HepG2 (cell line): ENCODE results near the gene FKBP10. TPM values are rescaled to one million over a fixed set of nuclear protein-coding genes. Genes with fewer than 3 reads are reported as not detected.

Experiments
- ATM ChIP-seq: fragments of 450-650 bp; IDR thresholded peaks from 2 replicates; pipeline ENCODE4 v1.7.1; 2017; ENCODE audit warnings: mild to moderate bottlenecking, borderline replicate concordance
- CBX2 ChIP-seq, 2 experiments: fragments of 200-600 bp in 1 of 2; sonication (generic); formaldehyde crosslinking in 1 of 2; IDR thresholded peaks; 2 replicates each; pipeline versions ENCODE4 v1.7.0 to v1.8.1; 2018 to 2022; ENCODE audit warnings: low read depth in 2 of 2, low read length in 1 of 2, mild to moderate bottlenecking in 1 of 2, missing genetic modification reagents in 1 of 2
- CCDC6 ChIP-seq: sonication (generic); formaldehyde crosslinking; IDR thresholded peaks from 2 replicates; pipeline ENCODE4 v1.8.1; 2022; ENCODE audit warnings: mild to moderate bottlenecking, missing genetic modification reagents, moderate library complexity
- EED ChIP-seq: sonication (generic); formaldehyde crosslinking; IDR thresholded peaks from 2 replicates; pipeline ENCODE4 v1.5.0; 2020; ENCODE audit warnings: mild to moderate bottlenecking, missing genetic modification reagents
- GABPB1 ChIP-seq: IDR thresholded peaks from 2 replicates; pipeline ENCODE4 v1.6.1; 2016; ENCODE audit warnings: mild to moderate bottlenecking, missing genetic modification reagents, moderate library complexity, missing compliant biosample characterization
- GZF1 ChIP-seq: sonication (generic); formaldehyde crosslinking; IDR thresholded peaks from 2 replicates; pipeline ENCODE4 v1.5.1; 2020; ENCODE audit warnings: mild to moderate bottlenecking, missing genetic modification reagents
- KDM6A ChIP-seq: IDR thresholded peaks from 2 replicates; pipeline ENCODE4 v1.6.1; 2016; ENCODE audit warnings: low read depth
- PAWR ChIP-seq: sonication (generic); formaldehyde crosslinking; IDR thresholded peaks from 2 replicates; pipeline ENCODE4 v1.4.0; 2020; ENCODE audit warnings: missing genetic modification reagents, mild to moderate bottlenecking, borderline replicate concordance
- POLR2A ChIP-seq, 2 experiments: IDR thresholded peaks; 2 replicates each; pipeline ENCODE4 v1.6.1; 2011; ENCODE audit warnings: low read depth in 2 of 2, low read length in 2 of 2, mild to moderate bottlenecking in 1 of 2, moderate library complexity in 1 of 2; ENCODE audit not compliant: insufficient read depth in 1 of 2
- PPARG ChIP-seq: conservative IDR thresholded peaks from 2 replicates; pipeline ENCODE4 v1.6.1; 2016; ENCODE audit warnings: missing biosample characterization, missing genetic modification reagents
- RFX1 ChIP-seq: fragments of 450-650 bp; IDR thresholded peaks from 2 replicates; pipeline ENCODE4 v1.6.1; 2017
- SIX1 ChIP-seq: sonication (generic); formaldehyde crosslinking; IDR thresholded peaks from 2 replicates; pipeline ENCODE4 v1.4.0; 2020; ENCODE audit warnings: missing genetic modification reagents, borderline replicate concordance
- SIX4 ChIP-seq: sonication (generic); formaldehyde crosslinking; IDR thresholded peaks from 2 replicates; pipeline ENCODE4 v1.4.0; 2020; ENCODE audit warnings: missing genetic modification reagents
- TAF1 ChIP-seq: sonication (generic); formaldehyde crosslinking; IDR thresholded peaks from 2 replicates; pipeline ENCODE4 v1.4.0; 2020; ENCODE audit warnings: missing genetic modification reagents
- TBX2 ChIP-seq: sonication (generic); formaldehyde crosslinking; IDR thresholded peaks from 2 replicates; pipeline ENCODE4 v1.5.0; 2020; ENCODE audit warnings: missing genetic modification reagents, mild to moderate bottlenecking, borderline replicate concordance
- YEATS2 ChIP-seq: sonication (generic); formaldehyde crosslinking; IDR thresholded peaks from 2 replicates; pipeline ENCODE4 v1.4.0; 2020; ENCODE audit warnings: missing genetic modification reagents, borderline replicate concordance
- ZNF383 ChIP-seq: sonication (generic); formaldehyde crosslinking; IDR thresholded peaks from 2 replicates; pipeline ENCODE4 v1.4.0; 2020; ENCODE audit warnings: missing genetic modification reagents, mild to moderate bottlenecking, borderline replicate concordance
- ZNF484 ChIP-seq: sonication (generic); formaldehyde crosslinking; IDR thresholded peaks from 2 replicates; pipeline ENCODE4 v1.5.1; 2020; ENCODE audit warnings: mild to moderate bottlenecking, low read depth, missing genetic modification reagents, borderline replicate concordance
- ZNF780A ChIP-seq: sonication (generic); formaldehyde crosslinking; IDR thresholded peaks from 2 replicates; pipeline ENCODE4 v1.8.0; 2022; ENCODE audit warnings: mild to moderate bottlenecking, missing genetic modification reagents, moderate library complexity
- ZNF878 ChIP-seq: sonication (generic); formaldehyde crosslinking; IDR thresholded peaks from 2 replicates; pipeline ENCODE4 v1.8.1; 2023; ENCODE audit warnings: mild to moderate bottlenecking, missing genetic modification reagents, moderate library complexity
- ZSCAN31 ChIP-seq: sonication (generic); formaldehyde crosslinking; IDR thresholded peaks from 2 replicates; pipeline ENCODE4 v1.5.0; 2020; ENCODE audit warnings: low read depth, mild to moderate bottlenecking, missing genetic modification reagents
- polyA plus RNA-seq, 8 experiments: library from polyadenylated mRNA; depleted of rRNA in 3 of 8; stranded (reverse) in 7 of 8; unstranded in 1 of 8; fragments of >200 nt; fragmentation: Illumina TruSeq in 4 of 8; extraction: Trizol in 4 of 8; gene quantifications; 2 replicates each; pipeline versions ENCODE4 v1.2.1 to v1.2.3, GENCODE V29; 2011 to 2016; ENCODE audit warnings: low read depth in 4 of 8, missing spikeins in 1 of 8, mixed read lengths in 1 of 8; ENCODE audit not compliant: insufficient read depth in 1 of 8
- total RNA-seq, 5 experiments: library from RNA; depleted of rRNA; stranded (reverse); fragments of >200 nt; fragmentation: Illumina TruSeq; extraction: Trizol; gene quantifications; 2 replicates each; pipeline ENCODE4 v1.2.3, GENCODE V29; 2016; ENCODE audit warnings: low read depth in 1 of 5
- TF ChIP-seq, protein P1 (sequence below): sonication (generic); formaldehyde crosslinking; IDR thresholded peaks from 2 replicates; pipeline ENCODE4 v1.8.1; 2023; ENCODE audit warnings: mild to moderate bottlenecking, missing genetic modification reagents
- TF ChIP-seq, protein P2 (sequence below): sonication (generic); formaldehyde crosslinking; IDR thresholded peaks from 2 replicates; pipeline ENCODE4 v1.4.0; 2020; ENCODE audit warnings: mild to moderate bottlenecking, missing genetic modification reagents
- TF ChIP-seq, protein P3 (sequence below): sonication (generic); formaldehyde crosslinking; IDR thresholded peaks from 2 replicates; pipeline ENCODE4 v1.4.0; 2020; ENCODE audit warnings: mild to moderate bottlenecking, missing genetic modification reagents
- TF ChIP-seq, protein P4 (sequence below): sonication (generic); formaldehyde crosslinking; IDR thresholded peaks from 2 replicates; pipeline ENCODE4 v1.8.1; 2023; ENCODE audit warnings: mild to moderate bottlenecking, moderate library complexity, missing genetic modification reagents

The FKBP10 gene
- total and polyA plus RNA-seq, 2 of the 13 experiments (the other 11 are each of a cell fraction or from before 2014, with no cell fraction given), result 149 to 573 TPM

DNA sequence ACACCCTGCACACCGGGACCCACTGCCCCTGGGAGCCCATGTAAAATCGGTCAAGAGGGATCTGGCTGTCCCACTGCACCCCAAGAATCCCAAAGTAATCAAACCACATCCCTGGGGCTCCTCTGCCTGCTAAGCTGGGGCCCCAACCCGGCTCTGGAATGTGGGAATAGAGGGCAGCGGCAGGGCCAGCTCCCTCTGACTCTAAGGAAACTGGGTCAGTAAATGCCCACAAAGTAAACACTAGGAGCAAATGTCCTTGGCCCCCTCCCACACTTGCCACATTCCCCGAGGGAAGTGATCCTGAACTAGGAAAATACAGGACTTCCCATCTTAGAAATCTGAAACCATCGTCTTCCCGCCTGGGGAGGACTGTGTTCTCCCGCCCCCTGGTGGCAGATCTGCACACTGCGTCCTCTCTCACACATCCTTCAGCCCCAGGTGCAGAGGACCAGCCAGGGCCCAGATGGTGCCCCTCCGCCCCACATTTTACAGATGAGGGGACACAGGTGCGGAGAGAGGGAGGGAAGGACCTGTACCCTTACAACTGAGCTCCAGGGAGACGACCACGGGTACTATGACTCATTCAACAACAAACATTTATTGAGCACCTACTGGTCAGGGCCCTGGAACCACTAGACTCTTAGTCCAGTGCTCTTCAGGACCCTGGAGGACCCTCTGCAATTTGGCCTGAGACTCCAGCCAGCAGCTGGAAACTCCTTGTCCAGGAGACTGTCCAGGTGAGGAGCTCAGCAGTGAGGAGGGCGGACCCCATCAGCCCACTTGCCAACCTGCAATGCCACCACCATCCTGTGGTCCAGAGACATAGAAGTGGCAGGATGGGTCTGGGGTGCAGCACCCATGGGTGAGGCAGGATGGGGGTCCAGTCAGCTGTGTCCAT lies 11.2 kb upstream of the FKBP10 start (continued):
- 0 out of 2 replicates have a peak, but pooled peaks have one; percentile 71 for TF ChIP-seq PAWR (CRISPR knock-in tag)
- peak; percentile 94 for TF ChIP-seq SIX1 (CRISPR knock-in tag)
- TF ChIP-seq, protein P1, sequence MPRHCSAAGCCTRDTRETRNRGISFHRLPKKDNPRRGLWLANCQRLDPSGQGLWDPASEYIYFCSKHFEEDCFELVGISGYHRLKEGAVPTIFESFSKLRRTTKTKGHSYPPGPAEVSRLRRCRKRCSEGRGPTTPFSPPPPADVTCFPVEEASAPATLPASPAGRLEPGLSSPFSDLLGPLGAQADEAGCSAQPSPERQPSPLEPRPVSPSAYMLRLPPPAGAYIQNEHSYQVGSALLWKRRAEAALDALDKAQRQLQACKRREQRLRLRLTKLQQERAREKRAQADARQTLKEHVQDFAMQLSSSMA, result no peak
- peak; percentile 49; the same call in 1 of the 2 replicates for TF ChIP-seq ZNF878 (CRISPR knock-in tag)
- TF ChIP-seq, protein P2, sequence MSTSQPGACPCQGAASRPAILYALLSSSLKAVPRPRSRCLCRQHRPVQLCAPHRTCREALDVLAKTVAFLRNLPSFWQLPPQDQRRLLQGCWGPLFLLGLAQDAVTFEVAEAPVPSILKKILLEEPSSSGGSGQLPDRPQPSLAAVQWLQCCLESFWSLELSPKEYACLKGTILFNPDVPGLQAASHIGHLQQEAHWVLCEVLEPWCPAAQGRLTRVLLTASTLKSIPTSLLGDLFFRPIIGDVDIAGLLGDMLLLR (CRISPR knock-in tag), result peak; percentile 29; the same call in 1 of the 2 replicates
- TF ChIP-seq ZNF780A (CRISPR knock-in tag), result no peak
- TF ChIP-seq ZNF383, result no peak
- TF ChIP-seq ZNF484 (CRISPR knock-in tag), result no peak
- TF ChIP-seq, protein P3, sequence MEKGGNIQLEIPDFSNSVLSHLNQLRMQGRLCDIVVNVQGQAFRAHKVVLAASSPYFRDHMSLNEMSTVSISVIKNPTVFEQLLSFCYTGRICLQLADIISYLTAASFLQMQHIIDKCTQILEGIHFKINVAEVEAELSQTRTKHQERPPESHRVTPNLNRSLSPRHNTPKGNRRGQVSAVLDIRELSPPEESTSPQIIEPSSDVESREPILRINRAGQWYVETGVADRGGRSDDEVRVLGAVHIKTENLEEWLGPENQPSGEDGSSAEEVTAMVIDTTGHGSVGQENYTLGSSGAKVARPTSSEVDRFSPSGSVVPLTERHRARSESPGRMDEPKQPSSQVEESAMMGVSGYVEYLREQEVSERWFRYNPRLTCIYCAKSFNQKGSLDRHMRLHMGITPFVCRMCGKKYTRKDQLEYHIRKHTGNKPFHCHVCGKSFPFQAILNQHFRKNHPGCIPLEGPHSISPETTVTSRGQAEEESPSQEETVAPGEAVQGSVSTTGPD (CRISPR knock-in tag), result 0 out of 2 replicates have a peak, but pooled peaks have one; percentile 19
- TF ChIP-seq KDM6A, result no peak
- TF ChIP-seq POLR2A (IDR thresholded peaks at IDR 0.05; ENCODE audit: insufficient read depth in 1 of 2, low read depth in 2 of 2, low read length in 2 of 2), result no peak; a peak in 1 of 4 replicates
- TF ChIP-seq ZSCAN31 (CRISPR knock-in tag), result 0 out of 2 replicates have a peak, but pooled peaks have one; percentile 46
- peak; percentile 22 for TF ChIP-seq TBX2 (CRISPR knock-in tag)
- peak; percentile 45; the same call in 1 of the 2 replicates for TF ChIP-seq CCDC6 (CRISPR knock-in tag)
- TF ChIP-seq GZF1 (CRISPR knock-in tag), result 0 out of 2 replicates have a peak, but pooled peaks have one; percentile 13
- no peak for TF ChIP-seq CBX2 (IDR thresholded peaks at IDR 0.05; ENCODE audit: low read depth, low read length)
- TF ChIP-seq CBX2 (CRISPR knock-in tag; IDR thresholded peaks at IDR 0.05; ENCODE audit: low read depth), result no peak
- TF ChIP-seq EED (CRISPR knock-in tag), result peak; percentile 28; the same call in 1 of the 2 replicates
- TF ChIP-seq TAF1, result no peak
- TF ChIP-seq ATM, result no peak
- TF ChIP-seq GABPB1 (CRISPR knock-in tag), result peak; percentile 26; the same call in 1 of the 2 replicates
- peak; percentile 44; the same call in 1 of the 2 replicates for TF ChIP-seq YEATS2 (CRISPR knock-in tag)
- TF ChIP-seq SIX4, result peak; percentile 96
- TF ChIP-seq, protein P4, sequence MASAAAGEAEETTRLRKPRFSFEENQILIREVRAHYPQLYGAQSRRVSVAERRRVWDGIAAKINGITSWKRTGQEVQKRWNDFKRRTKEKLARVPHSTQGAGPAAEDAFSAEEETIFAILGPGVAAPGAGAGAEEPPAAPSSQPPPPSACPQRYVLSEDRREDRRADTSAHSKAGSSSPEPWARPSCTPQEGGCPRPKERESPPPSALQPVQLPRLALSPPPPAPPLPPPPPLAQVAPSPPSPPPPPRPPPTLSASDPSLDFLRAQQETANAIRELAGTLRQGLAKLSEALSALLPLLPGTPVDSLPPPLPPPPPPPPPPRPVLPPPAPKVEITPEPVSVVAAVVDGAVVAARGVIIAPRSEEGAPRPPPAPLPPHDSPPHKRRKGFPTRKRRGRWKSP, result 0 out of 2 replicates have a peak, but pooled peaks have one; percentile 28
- TF ChIP-seq PPARG (CRISPR knock-in tag), result peak; percentile 63; the same call in 1 of the 2 replicates
- TF ChIP-seq RFX1, result no peak
